ENCODE data around the gene AGAP2. TPM values are rescaled to one million over a fixed set of nuclear protein-coding genes. Genes with fewer than 3 reads are reported as not detected.
A peak's percentile ranks its signal among the peaks of the same experiment; 100 is the strongest.

The AGAP2 gene
- total and polyA plus RNA-seq, 2 of the 13 experiments (the other 11 are each of a cell fraction or from before 2014, with no cell fraction given) = 0.38 to 0.45 TPM

GRCh38 chr12:57782608-57783465 lies 44.3 kb upstream of the AGAP2 start, which contains the start of gene TSFM (continued):
- TF ChIP-seq ATF4 (CRISPR knock-in tag; IDR thresholded peaks at IDR 0.05) = peak in 1 of 2 experiments; percentile 84; a peak in 2 of 4 replicates
- TF ChIP-seq ZNF33B (CRISPR knock-in tag; IDR thresholded peaks at IDR 0.05) = no peak
- peak; percentile 99 for TF ChIP-seq GATAD1 (CRISPR knock-in tag; IDR thresholded peaks at IDR 0.05)
- peak; percentile 60; the same call in 1 of the 2 replicates for TF ChIP-seq ZNF761 (CRISPR knock-in tag; conservative IDR thresholded peaks at IDR 0.05)
- TF ChIP-seq MXI1 (IDR thresholded peaks at IDR 0.05; ENCODE audit: borderline replicate concordance, low read depth, low read length) = peak; percentile 91; the same call in 2 of the 3 replicates
- peak; percentile 86; the same call in 1 of the 2 replicates for TF ChIP-seq IRF9 (CRISPR knock-in tag; IDR thresholded peaks at IDR 0.05; ENCODE audit: borderline replicate concordance)
- no peak for TF ChIP-seq ZSCAN29 (CRISPR knock-in tag; conservative IDR thresholded peaks at IDR 0.05)
- peak; percentile 74; the same call in 1 of the 2 replicates for TF ChIP-seq ZHX2 (IDR thresholded peaks at IDR 0.05; ENCODE audit: low read depth)
- TF ChIP-seq ZHX2 (CRISPR knock-in tag; IDR thresholded peaks at IDR 0.05; ENCODE audit: borderline replicate concordance) = no peak
- TF ChIP-seq PAF1 (CRISPR knock-in tag; IDR thresholded peaks at IDR 0.05) = 0 out of 2 replicates have a peak, but pooled peaks have one; percentile 48
- TF ChIP-seq NFE2L2 (IDR thresholded peaks at IDR 0.05; ENCODE audit: low read length) = no peak
- TF ChIP-seq ZNF691 (CRISPR knock-in tag; IDR thresholded peaks at IDR 0.05; ENCODE audit: borderline replicate concordance, low read depth) = peak; percentile 85; the same call in 1 of the 2 replicates
- no peak; the same call in 1 of the 2 replicates for TF ChIP-seq GLMP (CRISPR knock-in tag; IDR thresholded peaks at IDR 0.05; ENCODE audit: borderline replicate concordance)
- TF ChIP-seq ZNF790 (CRISPR knock-in tag; IDR thresholded peaks at IDR 0.05; ENCODE audit: borderline replicate concordance) = 0 out of 2 replicates have a peak, but pooled peaks have one; percentile 18
- no peak for TF ChIP-seq XBP1 (CRISPR knock-in tag; IDR thresholded peaks at IDR 0.05)
- TF ChIP-seq ZNF274 (CRISPR knock-in tag; IDR thresholded peaks at IDR 0.05) = no peak
- TF ChIP-seq NAIF1 (CRISPR knock-in tag; IDR thresholded peaks at IDR 0.05; ENCODE audit: borderline replicate concordance) = peak; percentile 81
- no peak for TF ChIP-seq ZNF367 (CRISPR knock-in tag; IDR thresholded peaks at IDR 0.05; ENCODE audit: borderline replicate concordance)
